GM21528 (cell line): ENCODE measurements around the gene C5AR1.
"Not testable (repeated sequence)": the region's sequence is repeated elsewhere in the genome, so short reads cannot be mapped to it uniquely, and the experiment has no call there.

Experiments used
- ATAC-seq: cut with Tn5 transposase; IDR thresholded peaks from one replicate; pipeline ENCODE4 v1.9.1; 2021; ENCODE audit warnings: mild to moderate bottlenecking, moderate library complexity; ENCODE audit not compliant: unreplicated experiment, low FRiP score

Gene C5AR1

DNA sequence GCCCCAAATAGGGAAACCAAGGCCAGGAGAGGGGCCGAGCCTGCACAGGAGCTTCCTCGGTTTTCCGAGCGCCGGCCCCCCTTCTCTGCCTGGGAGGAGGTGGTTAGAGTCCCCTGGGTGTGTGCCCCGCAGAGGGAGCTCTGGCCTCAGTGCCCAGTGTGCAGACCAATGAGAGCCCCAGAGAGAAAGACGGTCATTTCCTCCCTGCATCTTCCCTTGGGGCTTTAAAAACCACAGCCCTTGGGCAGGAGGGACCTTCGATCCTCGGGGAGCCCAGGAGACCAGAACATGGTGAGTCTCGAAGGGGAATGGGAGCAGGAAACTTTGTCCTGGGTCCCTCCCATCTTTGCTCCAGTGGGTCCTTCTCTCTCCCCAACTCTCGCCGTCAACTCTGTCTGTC is at the start of gene C5AR1:
Gene C5AR1 (plus strand): TSS at position 254 of the 400 bp plus-strand sequence. CDS start 35 bp downstream, at position 289.
- ATAC-seq = no peak

DNA sequence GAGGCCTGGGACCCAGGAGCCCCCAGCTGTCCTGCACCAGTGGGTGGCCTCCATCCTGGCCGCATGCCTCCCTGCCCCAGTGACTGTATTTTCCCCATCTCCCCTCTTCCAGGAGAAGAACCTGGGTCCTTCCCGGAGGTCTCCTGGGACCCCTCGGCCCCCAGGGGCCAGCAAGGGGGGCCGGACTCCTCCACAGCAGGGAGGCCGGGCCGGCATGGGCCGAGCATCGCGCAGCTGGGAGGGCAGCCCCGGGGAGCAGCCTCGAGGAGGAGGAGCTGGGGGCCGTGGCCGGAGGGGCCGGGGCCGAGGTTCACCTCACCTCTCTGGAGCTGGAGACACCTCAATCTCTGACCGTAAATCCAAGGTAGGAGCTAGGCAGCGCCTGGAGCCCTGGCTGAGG is 49.2 kb upstream of the C5AR1 start:
- ATAC-seq = no peak

DNA sequence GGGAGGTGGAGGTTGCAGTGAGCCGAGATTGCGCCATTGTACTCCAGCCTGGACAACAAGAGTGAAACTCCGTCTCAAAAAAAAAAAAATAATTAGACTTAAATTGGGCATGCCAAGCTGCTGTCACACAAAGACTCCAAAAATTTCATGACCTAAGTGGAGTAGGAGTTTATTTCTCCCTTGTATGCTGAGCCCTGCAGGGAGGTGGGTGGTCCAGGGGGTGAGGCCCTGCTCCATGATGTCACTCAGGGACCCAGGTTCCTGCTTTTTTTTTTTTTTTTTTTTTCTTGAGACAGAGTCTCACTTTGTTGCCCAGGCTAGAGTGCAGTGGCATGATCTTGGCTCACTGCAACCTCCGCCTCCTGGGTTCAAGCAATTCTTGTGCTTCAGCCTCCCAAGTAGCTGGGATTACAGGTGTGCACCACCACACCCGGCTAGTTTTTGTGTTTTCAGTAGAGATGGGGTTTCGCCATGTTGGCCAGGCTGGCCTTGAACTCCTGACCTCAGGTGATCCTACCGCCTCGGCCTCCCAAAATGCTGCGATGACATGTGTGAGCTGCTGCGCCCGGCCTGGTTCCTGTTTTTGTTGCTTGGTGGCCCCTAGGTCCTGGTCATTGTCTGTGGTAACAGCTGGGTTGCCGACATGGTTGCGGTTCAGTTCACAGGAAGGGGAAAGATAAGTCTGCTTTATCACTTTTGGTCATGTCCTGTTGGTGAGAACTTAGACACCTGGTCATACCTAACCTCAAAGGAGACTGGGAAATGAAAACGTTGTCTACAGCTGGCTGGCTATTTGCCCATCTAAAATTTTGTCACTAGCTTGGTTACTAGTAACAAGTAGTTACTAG is 47.5 kb upstream of the C5AR1 start:
- ATAC-seq = not testable (repeated sequence)

DNA sequence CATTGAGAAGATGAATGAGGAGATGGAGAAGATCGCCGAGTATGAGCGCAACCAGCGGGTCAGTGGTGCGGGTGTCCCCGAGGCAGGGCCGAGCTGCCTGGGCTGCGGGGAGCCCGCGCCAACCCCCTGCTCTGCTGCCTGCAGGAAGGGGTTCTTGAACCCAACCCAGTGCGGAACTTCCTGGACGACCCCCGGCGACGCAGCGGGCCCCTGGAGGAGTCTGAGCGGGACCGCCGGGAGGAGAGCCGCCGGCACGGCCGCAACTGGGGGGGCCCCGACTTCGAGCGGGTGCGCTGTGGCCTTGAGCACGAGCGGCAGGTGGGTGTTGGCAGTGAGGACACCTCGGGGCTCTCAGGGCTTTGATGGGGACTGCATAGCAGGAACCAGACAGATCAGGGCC is 45.0 kb upstream of the C5AR1 start:
- ATAC-seq = no peak

DNA sequence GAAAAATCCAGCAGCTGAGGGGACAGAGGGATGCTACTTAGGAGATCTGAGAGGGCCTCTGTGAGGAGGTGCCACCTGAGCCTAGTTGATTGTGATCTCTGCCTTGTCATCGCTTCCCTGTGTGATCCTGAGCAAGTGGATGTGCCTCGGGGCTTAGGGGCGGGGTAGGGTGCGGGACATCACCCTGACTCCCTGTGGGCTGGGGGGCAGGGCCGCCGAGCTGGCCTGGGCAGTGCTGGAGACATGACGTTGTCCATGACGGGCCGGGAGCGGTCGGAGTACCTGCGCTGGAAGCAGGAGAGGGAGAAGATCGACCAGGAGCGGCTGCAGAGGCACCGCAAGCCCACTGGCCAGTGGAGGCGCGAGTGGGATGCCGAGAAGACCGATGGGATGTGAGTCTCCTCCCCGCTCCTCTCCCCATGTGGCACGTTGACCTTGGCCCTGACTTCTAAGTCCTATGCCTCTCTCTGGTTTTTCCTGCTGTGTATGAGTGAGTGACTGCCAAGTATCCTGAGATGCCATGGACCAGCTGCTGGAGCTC is 43.2 kb upstream of the C5AR1 start:
- no peak for ATAC-seq

DNA sequence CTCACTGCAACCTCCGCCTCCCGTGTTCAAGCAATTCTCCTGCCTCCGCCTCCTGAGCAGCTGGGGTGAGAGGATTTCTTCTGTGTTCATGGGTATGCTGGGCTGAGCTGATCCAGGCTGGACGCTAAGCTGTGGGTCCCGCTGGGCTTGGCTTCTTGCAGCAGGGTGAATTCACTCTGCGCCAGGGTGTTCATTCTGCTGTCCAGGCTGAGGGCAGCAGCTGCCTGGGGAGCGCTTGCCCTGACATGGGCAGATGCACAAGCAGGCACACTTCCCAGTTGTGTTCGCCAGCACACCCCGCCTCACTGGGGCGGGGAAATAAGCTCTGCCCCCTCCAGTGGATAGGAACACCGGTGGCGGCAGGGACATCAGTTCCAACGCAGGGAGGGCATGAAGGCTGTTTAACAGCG is 42.3 kb upstream of the C5AR1 start:
- no peak for ATAC-seq

DNA sequence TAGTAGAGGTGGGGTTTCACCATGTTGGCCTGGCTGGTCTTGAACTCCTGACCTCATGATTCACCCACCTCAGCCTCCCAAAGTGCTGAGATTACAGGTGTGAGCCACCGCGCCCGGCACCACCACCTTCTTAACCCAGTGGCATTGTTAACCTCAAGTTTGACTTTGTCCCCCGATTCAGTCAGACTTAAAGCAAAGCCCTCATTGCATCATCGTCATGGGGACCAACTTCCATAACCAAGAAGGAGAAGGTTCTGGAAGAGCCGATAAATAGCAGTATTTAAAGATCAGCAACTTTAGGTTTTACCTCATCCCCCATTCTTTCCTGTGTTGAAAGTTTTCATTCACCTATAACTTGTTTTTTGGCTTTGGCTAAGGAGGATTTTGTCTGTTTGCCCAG is 41.6 kb upstream of the C5AR1 start:
- no peak for ATAC-seq

DNA sequence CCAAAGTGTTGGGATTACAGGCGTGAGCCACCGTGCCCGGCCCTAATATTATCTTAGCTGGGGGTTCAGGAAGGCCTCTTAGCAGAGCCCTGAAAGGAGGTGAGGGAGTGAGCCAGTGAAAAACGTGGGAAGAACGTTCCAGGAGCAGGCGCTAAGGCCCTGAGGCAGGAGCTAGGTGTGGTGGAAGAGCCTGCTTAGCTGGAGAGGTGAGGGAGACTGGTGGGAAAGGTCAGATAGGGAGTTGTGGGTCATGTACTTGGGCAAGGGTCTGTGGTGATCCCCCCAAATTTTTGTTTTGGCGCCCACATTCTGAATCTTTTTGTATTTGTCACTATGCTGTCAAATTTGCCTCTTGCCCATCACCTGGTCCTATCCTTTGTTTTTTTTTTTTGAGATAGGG is 40.1 kb upstream of the C5AR1 start:
- ATAC-seq = no peak

DNA sequence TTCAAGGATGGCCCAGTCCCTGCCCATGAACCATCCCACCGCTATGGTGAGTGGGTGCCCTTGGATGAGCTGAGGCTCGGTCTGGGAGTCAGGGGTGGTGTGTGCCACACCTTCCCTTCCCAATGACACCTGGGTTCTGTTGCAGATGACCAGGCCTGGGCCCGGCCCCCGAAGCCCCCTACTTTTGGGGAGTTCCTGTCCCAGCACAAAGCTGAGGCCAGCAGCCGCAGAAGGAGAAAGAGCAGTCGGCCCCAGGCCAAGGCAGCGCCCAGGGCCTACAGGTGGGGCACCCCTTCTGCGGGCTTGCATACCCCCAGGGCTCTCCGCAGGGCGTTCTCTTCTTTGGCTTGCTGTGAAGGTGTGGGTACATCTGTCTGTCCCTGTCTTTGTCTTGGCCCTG is 39.3 kb upstream of the C5AR1 start:
- ATAC-seq = no peak

DNA sequence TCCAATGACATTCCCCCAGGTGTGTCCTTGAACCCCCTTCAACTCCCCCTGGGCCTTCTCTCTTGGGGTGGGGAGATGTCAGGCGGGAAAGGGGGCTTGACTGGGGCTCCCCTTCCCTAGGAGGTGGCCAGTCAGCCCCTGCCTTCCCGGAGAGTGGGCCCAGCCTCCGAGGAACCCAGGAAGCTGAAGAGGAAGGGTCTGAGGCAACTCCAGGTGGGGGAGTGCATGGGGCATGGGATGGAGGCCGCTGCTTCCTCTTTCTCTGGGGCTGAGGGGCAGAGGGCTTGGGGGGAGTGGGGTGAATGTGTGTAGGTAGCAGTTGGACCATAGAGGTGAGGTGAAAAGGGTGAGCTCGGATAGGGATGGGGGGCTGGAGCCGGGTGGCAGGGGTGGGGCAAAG is 37.7 kb upstream of the C5AR1 start:
- no peak for ATAC-seq

DNA sequence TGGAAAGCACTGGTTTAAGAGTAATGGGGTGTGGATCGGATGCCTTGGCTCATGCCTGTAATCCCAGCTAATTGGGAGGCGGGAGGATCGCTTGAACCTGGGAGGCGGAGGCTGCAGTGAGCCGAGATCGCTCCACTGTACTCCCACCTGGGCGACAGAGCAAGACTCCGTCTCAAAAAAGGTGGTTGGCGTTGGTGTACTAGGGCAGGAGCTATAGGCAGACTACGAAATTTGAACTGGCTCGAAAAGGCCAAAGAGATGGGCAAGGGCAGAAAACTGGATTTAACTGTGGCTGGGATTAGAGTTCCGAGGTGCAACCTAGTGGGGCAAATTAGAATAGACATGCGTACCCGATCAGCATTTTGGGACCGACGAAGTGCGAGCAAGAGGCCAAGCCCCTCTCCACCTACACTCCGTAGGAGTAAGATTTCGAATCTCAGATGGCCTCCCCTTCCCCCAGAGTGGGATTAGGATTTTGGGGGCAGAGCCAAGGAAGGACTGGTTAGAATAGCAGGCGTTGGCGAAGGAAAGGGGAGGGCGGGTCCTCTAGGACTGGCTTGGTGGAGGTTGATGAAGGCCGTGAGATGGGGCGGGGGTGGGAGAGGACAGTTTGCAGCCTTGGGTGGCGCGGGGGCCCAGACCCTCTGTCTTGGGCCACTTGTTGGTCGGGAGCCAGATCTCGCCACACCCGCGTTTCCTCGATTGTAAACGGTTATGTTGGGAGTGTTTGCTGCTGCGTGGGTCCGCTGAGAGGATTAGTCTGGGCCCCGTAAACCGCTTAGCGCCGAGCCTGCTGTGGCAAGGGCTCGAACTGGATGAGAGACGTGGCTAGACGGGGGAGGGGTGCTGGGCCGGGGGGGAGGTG is 37.0 kb upstream of the C5AR1 start:
- no peak for ATAC-seq

DNA sequence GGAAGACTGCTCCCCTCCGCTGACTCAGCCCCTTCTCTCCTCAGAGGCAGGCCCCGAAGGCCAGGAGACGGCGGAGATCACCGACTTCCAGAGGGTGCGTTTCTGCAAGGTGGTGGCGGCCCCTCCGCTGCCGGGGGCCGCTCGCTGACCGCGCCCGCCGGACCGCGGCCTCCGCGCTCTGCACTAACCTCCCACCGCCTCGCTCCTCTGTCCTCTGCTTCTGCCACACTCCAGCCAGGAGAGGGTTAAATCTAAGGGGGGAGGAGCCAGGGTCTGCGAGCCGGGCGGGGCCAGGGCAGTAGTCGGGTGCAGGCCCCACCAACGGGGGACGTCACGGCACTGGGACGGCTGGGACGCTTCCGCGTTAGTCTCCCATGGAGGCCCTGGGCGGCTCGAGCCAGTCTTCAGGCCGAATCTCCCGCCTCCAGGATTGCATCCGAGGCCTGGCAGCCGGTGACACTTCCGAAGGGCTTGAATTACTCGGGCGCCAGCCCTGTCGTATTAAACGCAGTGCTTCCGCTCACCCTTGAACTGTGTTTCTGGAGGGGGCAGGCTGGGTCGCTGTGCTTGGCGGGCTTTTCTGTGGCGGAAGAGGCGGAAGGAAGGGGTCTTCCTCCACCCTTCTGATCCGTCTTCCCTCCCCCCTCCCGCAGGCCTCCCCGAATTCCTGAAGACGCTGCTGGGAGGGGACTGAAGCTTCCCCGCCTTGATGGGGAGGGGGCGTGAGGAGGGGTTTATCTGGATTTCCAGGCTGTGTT is 36.2 kb upstream of the C5AR1 start:
- peak; percentile 60 for ATAC-seq

DNA sequence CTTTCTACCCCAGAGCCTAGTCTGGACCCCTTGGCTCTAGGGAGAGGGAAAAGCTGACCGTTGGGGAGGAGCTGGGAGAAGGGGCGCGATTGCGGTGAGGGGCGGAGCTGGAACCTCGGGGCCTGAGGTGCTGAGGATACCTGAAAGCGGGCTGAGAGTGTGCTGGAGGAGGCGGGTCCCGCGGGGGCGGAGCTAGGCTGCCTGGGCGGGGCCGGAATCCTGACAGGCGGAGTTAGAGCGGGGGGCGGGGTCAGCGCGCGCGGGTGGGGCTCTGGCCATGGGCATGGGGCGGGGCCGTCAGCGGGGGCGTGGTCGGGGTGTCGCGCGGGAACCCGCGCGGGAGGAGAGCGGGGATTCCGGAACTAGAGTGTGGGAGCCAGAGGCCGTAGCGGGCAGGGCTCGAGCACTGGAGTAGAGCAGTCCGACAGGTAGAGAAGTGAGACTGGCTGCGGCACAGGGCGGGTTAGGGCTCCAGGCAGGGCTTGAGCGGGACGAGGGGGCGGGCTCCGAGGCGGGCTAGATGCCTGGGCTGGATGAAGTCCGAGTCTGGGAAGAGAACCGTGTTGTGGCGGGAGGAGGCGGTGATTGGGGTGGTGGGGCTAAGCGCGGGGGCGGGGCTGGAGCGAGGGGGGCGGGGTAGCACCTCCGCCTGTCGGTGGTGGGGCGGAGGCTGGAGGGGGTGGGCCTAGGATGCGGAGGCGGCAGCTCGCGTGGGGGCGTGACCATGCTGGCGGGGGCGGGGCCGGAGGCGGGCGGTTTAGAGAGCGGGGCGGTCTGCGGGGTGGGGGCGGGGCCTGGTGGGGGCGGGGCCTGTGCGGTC is 35.4 kb upstream of the C5AR1 start, which contains the start of gene INAFM1:
Gene INAFM1 (plus strand): TSS at position 815 of the 820 bp plus-strand sequence. CDS start 35 bp downstream, outside the sequence.
- ATAC-seq = peak; percentile 51

DNA sequence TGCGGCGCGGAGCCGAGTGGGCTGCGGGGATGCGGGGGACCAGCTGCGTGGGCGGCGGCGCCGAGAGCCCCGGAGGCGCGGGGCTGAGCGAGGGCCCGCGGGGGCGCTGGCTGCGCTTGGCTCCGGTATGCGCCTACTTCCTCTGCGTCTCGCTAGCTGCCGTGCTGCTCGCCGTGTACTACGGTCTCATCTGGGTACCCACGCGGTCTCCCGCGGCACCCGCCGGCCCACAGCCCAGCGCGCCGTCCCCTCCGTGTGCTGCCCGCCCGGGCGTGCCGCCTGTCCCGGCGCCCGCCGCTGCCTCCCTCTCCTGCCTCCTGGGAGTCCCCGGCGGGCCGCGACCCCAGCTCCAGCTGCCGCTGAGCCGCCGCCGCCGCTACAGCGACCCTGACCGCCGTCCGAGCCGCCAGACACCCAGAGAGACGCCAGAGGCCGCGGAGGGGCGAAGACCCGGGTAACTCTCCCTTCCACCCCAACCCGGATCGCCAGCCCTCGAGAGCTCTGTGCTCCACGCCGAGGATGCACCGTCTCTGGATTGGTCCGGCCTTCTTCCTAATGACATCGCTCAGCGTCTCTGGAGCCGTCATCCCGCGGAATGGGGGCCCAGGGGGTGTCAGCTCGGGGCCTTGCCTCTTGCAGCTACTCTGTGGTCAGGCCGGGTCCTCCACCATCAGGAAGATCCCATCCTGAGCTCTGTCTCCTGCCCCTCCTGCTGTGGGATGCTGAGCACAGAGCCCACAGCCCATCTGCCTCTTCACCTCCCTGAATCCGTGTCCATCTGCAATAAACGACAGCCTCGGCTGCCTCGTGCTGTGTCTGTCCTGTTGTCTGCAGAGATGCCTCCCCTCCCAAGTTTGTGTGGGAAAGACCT is 34.5 kb upstream of the C5AR1 start:
- peak; percentile 15 for ATAC-seq

DNA sequence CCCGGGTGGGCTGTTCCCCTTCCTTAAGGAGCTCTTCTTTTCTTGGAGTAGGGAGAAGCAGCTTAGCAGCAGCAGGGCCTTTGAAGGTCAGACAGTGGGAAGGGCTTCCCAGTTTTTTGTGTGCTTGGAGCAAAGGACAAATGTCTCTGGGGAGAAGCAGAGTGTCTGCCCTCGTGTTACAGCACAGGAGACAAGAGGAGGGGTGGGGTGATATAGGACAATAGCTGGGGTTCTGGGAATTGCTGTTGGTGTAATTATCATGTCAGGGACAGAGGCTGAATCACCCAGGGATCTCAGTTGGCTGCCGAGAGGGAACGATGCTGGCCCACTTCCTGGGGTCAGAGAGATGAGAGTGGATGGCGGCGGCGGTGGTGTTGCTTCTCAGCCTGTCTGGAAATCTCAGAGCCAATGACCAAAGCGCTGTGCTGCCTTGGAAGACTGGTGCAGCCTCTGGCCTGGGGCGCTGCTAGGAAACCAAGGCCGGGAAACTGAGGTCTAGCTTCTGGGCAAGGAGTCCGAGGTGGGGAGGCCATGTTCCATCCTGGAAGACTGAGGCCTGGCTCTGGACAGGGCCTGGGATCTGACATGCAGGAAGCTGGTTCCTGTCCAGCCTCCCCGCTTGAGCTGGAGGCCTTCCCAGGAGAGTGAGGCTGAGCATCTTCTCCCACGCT is 33.7 kb upstream of the C5AR1 start:
- ATAC-seq = no peak

DNA sequence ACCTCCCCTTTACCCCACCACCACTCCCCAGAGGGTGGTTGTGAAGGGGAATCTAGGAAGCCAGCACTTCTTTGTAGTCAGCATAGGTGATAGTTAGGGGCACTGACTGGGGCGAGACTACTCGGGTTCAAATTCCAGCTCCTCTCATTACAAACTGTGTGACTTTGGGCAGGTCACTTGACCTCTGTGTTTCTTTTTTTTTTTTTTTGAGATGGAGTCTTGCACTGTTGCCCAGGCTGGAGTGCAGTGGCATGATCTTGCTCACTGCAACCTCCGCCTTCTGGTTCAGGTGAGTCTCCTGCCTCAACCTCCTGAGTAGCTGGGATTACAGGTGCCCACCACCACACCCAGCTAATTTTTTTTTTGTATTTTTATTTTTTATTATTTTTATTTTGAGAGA is 33.1 kb upstream of the C5AR1 start:
- ATAC-seq = not testable (repeated sequence)

DNA sequence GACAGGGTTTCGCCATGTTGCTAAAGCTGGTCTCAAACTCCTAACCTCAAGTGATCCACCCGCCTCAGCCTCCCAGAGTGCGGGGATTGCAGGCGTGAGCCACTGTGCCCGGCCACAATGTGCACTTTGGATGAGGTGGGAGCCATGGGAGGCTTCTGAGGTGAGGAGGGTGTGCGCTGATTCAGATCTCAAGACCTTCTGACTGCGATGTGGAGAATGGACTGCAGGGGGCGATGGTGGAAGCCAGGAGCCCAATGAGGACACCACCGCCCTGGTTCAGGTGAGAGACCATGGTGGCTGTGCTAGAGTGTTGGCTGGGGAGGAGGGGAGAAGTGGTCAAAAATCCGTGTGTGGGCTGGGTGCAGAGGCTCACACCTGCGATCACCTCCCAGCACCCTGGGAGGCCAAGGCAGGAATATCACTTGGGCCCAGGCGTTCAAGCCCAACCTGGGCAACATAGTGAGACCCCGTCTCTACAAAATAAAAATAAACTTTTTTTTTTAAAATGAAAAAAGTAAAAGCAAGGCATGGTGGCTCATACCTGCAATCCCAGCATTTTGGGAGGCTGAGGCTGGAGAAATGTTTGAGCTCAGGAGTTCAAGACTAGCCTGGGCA is 29.4 kb upstream of the C5AR1 start:
- no peak for ATAC-seq
